HG03097 (cell line): Measurements from ENCODE around the gene PITPNC1.
"Not testable (repeated sequence)": the region's sequence is repeated elsewhere in the genome, so short reads cannot be mapped to it uniquely, and the experiment has no call there.

Experiments used
- ATAC-seq: cut with Tn5 transposase; IDR thresholded peaks from one replicate; pipeline ENCODE4 v1.9.1; 2021; ENCODE audit not compliant: unreplicated experiment, low FRiP score

Gene PITPNC1

DNA sequence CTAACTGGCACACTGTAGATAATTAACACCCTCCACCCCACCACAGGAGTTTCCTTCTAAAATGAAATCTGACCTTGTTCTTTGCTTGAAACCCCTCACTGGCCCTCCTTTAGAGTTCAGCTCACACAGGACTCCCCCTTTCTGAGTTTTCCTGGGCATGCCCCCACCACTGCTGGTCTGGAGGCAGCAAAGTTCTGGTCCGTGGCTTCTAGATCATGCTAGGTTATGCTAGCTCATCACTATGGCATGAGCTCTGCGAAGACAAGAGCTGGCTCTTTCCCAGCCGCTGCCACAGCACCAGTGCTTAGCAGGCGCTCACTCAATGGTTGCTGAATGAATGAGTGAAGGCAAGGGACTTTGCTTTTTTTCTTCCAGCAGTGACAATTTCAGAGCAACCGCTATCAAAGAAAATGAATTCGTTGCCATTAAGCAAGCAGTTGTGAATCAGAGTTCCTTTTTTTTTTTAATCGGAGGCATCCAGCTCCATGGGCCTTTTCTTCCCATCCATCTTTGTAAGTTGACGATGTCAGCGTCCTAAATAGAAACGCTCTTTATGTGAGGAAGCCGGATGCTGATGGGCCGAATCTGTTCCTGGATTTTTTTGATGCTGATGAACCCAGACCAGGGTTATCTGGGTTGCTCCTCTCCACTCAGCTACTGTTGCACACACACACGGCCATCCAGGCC is 259.9 kb downstream of the PITPNC1 start:
- no peak for ATAC-seq

DNA sequence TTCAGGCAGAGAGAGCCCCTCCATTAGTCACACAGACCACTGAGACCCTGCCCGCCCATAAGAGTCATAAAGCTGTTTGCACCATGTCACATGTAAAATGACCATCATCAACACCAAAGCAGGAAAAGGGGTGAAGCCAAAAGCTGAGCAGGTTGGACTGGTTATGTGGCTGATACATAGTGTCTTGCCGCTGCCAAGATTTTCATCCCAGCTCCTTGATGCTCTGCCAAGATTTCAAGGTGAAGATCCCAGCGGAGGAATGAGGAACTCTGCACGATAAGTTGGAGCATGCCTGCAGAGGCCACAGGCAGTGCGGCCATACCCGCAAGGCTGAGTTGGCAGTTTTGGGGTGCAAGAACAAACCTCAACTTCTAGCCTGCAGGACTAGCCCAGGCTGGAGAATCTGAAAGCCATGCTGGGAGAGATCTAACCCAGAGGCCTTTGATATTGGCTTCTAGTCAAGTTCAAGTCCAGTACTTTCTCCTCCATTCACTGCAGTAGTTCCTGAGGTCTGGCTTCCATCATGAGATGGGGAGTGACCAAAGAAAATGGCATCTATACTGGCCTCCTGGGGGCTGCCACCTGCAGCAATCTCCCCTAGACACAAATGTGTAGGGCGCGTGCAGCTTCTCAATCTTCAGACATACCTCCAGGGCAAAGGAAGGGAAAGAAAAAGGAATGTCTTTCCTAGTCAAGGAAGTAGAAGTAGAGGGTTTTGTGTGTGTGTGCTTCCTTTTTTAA is 261.0 kb downstream of the PITPNC1 start:
- no peak for ATAC-seq

DNA sequence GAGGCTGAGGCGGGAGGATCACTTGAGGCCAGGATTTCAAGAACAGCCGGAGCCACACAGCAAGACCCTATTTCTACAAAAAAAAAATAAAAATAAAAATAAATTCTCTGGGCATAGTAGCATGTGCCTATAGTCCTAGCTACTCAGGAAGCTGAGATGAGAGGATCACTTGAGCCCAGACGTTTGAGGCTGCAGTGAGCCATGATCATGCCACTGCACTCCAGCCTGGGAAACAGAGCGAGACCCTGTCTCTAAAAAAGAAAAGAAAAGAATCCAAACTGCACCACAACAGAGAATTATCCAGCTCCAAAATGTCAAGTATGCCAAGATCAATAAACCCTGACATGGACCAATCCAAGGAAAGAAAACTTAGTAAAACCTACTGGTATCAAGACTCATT is 261.8 kb downstream of the PITPNC1 start:
- no peak for ATAC-seq

DNA sequence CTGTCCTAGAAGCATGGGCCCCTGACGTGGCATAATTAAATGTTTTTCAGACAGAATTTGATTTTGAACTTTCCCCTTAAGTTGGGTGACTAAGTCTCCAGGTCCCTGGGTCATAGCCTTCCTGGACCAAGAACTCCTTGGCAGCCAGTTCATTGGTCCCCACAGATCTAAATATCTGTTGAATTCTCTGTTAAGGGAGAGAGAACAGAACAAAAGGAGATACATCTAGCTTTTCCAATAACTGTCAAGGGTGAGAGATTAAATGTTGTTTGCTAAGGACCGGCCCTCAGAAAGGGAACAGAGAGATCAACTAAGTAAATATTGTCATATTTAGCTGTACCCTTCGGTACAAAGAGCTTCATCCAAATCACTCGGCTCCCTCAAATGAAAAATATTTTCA is 262.5 kb downstream of the PITPNC1 start:
- no peak for ATAC-seq

DNA sequence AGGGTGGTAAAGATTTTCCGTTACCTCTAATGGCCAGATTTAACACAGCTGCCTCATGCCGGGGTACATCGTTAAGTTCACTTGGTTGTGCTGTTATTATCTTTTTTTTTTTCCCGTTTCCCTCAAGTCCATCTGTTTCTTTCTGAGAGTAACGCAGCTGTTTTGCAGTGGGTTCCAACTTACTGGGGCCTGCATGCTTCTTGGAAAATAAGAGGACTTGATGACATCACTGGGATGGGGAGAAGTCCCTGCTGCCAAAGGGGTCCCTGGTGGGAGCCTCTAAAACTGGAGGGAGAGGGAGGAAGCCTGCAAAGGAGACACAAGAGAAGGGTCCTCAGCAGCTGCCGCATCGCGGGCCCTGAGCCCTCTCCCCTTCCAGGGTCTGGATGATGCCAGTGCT is 262.9 kb downstream of the PITPNC1 start:
- no peak for ATAC-seq

DNA sequence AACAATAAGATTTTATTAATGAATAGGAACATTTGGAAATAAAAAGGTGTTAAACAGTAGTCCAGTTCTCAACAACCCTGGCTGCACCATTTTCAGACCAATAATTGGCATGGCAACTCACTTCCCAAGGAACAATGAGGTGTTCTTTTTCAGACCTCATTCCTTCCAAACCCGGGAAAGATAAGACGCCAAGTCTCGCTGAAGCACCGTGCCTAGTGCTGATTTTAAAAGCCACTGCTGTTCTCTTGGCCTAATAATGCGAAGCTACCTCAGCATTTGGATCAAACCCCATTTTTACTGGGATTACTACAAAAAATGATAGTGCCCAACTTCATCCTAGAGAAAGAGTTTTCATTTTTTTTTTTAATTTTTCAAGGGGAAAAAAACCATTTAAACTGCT is 265.4 kb downstream of the PITPNC1 start:
- no peak for ATAC-seq

DNA sequence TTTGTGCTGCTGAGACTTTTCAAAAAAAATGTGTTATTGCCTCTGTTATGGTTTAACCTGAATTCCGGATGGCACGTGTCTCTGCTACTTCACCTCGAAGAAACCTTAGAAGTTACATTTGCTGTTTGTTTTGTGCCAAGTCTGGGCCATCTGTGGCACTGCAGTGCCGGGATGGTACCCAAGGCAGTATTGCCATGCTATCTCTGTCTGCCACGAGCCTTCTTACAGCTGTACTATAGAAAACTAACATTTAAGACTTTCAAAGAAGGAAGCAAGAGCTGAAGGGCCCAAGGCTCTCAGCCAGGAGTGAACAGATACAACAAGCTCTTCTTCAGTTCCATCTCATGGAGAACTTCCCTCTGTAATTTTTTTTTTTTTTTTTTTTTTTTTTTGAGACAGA is 267.0 kb downstream of the PITPNC1 start:
- ATAC-seq = no peak

DNA sequence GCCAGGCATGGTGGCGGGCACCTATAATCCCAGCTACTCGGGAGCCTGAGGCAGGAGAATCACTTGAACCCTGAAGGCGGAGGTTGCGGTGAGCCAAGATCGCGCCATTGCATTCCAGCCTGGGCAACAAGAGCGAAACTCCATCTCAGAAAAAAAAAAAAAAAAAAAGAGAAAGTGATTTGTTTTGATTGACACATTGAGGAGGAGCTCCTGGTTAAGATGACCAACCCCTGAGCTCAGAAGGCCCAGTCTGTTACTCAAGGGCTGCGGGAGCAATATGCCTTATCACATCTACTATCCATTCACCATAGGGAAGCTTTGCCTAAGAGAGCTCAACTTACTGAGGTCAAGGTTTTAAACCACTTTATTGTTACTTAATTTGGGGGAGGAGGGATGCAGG is 268.1 kb downstream of the PITPNC1 start:
- not testable (repeated sequence) for ATAC-seq

DNA sequence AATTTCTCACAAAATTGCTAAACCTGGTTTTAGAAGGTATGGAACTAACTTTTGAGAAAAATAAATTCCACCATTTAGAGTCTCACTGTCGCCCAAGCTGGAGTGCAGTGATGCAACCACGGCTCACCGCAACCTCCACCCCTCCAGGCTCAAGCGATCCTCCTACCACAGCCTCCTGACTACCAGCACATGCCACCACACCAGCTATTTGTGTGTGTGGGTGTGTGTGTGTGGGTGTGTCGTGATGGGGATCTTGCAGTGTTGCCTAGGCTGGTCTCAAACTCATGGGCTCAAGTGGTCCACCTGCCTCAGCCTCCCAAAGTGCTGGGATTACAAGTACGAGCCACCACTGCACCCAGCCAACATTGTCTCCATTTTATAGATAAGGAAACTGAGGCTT is 269.4 kb downstream of the PITPNC1 start:
- ATAC-seq = no peak

DNA sequence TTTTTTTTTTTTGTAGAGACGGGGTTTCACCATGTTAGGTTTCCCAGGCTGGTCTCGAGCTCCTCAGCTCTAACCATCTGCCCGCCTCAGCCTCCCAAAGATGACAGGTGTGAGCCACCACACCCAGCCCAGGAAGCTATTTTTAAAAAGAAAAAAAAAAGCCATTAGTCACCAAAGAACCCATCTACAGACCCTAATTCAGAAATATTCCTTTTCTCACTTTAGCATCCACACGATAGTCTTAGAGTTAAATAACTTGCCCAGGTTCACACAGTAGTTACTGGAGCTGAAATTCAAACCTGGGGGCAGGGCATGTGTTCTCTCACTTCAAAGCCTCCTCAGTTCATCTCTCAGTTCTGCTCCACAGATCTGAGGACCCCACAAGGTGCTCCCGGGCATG is 270.4 kb downstream of the PITPNC1 start:
- ATAC-seq = no peak

DNA sequence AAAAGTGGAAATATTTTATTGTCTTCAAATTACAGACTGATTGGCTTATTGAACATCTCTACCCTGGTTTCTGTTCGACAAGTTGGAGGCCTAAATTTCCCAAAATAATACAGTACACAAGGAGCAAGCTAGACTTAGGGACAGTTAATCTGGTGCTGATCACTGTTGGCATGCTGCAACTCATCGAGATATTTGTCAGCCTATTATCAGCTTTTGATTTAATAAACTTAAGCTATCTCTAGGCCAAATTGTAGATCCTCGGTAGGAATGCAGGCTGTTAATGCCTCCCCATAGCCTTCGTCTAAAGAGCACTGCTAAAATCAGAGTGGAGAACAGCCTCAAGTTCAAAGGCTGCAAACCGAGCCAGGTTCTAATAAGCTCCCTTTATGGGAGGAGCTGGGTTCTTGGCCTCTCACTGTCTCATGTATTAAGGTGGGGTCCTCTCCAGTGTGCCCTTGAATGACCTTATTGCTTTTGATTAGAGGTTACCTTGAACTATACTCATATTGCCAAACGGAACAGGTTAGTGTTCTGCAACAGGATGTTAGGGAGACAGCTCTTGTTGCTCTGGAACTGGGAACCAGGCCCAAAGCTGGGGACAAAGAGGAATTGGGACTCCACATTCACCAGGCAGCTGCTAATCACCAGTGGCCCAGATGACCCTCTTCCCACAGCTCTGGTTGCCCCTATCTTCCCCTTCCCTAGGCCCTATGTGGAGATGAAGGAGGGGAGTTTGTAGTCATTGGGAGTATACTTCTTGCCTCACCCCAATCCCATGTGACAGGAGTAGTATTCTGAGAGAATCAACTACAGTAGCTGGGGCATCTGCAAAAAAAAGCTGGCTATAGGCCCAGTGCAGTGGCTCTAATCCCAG is 271.2 kb downstream of the PITPNC1 start:
- ATAC-seq = no peak

DNA sequence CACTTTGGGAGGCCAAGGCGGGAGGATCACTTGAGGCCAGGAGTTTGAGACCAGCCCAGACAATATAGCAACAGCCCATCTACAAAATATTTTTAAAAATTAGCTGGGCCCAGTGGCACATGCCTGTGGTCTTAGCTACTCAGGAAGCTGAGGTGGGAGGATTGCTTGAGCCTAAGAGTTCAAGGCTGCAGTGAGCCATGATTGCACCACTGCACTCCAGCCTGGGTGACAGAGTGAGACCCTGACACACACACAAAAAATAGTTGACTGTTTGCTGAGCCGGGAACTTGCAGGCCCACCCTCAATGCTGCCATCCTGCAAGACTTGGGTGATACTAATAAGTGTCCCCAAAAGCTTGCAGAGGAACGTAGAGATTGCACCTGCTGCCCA is 271.8 kb downstream of the PITPNC1 start:
- ATAC-seq = not testable (repeated sequence)

DNA sequence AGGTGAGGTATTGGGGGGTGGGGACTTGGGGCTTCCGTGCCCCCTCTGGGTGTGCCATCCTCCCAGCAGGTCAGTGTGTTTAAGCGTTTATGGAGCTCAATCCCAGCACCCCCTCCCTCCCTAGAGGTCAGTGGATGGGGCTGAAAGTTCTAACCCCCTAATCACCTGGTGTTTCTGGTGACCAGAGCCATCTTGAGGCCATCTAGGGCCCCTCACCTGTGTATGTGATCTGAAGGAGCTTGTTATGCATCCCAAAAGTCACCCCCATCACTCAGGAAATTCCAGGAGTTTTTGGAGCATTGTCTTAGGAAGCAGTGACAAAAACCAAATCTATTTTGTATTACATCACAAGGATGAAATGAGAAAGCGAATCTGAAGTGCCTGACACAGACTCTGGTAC is 272.8 kb downstream of the PITPNC1 start:
- no peak for ATAC-seq

DNA sequence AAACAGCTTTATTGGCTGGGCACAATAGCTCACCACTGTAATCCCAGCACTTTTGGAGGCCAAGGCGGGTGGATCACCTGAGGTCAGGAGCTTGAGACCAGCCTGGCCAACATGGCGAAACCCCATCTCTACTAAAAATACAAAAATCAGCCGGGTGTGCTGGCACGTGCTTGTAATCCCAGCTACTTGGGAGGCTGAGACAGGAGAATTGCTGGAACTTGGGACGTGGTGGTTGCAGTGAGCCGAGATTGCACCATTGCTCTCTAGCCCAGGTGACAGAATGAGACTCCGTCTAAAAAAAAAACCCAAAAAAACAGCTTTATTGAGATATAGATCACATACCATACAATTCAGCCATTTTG is 274.1 kb downstream of the PITPNC1 start:
- ATAC-seq = not testable (repeated sequence)

DNA sequence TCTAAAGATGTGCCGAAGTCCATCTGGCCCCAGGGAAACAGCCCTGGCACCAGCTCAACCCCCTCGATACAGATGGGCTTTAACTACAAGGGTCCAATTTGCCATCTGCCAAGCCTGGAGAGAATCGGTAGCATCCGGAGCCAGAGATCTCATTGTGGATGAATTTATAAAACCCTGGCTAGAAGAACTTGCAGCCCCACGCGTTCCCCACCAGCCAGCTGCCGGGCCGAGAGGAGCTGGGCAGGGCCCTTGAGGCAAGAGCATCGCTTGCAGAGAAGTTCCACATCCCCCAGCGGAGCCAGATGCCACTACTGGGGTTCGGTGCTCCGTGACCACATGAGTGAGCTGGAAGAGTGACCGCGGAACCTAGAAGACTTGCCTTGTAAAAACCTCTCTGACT is 275.4 kb downstream of the PITPNC1 start:
- no peak for ATAC-seq

DNA sequence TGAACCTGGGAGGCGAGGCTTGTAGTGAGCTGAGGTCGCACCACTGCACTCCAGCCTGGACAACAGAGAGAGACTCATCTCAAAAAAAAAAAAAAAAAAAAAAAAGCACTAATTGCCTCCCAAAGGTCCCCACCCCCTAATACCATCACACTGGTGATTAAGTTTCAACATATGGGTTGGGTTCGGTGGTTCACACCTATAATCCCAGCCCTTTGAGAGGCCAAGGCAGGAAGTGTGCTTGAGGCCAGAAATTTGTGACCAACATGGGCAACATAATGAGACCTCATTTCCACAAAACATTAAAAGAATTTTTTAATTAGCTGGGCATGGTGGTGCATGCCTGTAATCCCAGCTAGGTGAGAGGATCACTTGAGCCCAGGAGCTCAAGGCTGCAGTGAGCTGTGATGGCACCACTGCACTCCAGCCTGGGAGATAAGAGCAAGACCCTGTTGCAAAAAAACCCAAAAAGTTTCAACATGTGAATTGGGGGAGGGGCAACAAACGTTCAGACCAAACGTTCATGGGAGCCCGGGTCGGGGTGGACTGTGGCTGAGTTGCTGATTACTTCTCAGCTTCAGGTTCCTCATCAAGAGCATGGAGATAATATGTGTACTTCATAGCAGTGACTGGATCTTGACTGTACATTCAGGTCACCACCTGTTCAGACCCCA is 278.5 kb downstream of the PITPNC1 start:
- ATAC-seq = no peak

DNA sequence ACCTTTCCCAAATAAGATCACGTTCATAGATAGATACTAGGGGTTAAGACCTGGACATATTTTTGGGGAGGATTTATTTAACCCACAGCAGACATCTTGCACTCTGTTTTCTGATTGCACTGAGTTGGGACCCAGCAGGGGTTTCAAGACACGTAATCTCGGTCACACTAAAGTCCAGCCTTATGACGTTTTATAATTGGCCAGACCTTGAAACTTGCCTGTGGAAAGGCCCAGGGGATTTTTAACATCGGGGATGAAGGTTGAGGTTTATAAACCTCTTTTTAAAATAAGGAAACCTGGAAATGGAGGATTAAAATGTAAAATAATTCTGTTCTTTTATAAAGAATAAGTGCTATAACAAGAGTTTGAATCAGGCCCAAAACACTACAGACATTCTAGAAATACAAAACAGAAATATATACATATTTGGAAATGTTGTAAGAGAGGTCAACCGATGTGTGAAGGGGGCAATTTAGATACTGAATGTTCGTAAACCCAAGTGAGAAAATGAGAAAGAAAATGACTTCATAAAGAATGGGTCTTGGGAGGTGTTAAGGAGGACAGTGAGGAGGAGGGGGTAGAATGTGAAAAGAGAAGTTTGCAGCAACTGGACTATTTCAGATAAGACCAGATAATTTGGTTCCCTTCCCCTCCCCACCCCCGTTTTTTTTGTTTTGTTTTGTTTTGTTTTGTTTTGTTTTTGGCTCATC is 279.6 kb downstream of the PITPNC1 start:
- ATAC-seq = no peak

DNA sequence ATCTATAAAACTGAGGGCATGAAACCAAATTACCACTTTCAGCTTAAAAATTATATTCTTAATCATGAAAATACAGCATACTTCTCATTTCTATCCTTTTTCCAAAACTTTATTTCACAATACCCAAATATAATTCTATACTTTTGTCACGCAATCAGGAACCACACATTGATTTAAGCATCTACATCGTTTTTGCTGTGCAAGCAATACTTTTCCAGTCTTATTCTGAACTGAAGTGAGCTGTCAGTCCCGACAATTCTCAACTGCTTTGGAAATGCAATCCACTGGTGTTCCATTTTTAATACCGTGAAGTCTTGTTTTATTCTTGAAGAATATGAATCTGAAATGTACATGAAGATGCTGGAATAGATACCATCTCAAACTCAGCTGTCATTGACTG is 280.5 kb downstream of the PITPNC1 start:
- no peak for ATAC-seq

DNA sequence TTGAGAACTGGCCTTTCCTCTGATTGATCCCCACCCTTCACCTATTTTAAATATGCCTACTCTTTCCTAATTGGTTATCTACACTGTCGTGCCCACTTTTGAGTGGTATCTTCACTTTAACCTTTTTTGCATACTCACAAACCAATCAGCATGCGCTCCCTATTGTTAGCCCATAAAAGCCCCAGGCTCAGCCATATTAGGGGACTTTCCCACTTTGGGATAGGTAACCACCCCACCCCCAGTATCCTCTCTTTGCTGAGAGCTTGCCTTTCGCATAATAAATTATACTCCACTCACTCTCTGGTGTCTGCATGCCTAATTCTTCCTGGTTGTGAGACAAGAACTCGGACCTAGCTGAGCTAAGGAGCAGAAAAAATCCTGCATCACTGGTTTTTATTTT is 281.2 kb downstream of the PITPNC1 start:
- ATAC-seq = no peak

DNA sequence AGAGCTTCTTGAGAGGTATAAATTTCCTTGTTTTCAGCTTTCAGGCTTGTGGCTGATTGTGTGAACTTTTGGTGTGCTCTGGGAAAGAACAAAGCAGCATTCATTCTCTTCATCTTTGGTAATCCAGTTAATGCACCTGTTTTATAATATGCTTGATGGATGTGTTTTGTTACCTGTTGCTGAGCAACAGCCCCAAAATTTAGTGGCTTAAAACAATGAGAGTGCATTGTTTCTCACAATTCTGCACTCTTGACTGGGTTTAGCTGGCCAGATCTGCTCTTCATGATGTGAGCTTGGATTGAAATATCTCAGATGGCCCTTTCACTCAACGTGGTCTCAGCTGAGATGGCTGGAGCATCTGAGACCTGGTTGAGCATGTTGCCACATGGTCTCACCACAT is 281.9 kb downstream of the PITPNC1 start:
- no peak for ATAC-seq
